Dedifferentiated amniotic fluid mesenchymal stem cell (primary cell): ENCODE results near the gene ATAD1.

Experiments
- DNase-seq: peaks from one replicate; pipeline ENCODE4 v3.0.0-alpha.2; 2016; ENCODE audit errors: extremely low spot score

ATAD1 gene

GRCh38 chr10:87715552-87716347 lies 102.3 kb downstream of the ATAD1 start:
- DNase-seq: no peak

DNA sequence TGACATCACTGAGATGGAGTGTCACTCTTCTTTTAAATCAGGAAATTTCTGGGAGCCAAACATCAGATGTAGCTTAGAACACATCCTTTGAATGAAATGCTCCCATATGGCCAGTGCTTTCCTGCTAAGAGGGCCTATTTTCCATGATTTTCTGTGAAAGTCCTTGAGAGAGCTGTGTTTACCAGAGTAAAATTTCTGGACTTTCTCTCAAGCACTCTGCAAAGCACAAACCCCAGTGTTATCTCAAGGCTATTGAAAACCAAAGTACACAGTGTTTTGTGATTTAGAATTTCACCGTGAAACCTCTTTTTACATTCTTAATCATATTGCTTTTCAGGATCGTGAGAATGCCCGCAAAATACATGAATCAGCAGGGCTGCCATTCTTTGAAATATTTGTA lies 104.3 kb downstream of the ATAD1 start:
- DNase-seq: no peak

- DNase-seq: no peak
Measured at GRCh38 chr10:87712913-87713616, 105.0 kb downstream of the ATAD1 start.

DNA sequence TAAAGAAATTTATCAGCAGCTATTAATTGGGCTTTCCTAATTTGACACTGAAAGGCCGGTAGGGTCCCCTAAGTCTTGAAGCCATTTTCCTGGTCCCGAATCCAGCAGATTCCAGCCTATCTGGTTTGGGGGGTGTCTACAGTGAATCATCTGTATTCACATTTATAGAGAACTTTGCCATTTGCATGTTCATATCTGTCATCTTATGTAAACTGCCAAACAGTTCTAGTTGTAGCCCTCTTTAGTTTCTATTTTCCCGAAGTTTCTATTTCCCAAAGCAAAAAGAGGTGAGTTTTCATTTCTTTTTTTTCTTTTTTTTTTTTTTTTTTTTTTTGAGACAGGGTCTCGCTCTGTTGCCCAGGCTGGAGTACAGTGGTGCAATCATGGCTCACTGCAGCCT lies 110.8 kb downstream of the ATAD1 start:
- DNase-seq: no peak

DNA sequence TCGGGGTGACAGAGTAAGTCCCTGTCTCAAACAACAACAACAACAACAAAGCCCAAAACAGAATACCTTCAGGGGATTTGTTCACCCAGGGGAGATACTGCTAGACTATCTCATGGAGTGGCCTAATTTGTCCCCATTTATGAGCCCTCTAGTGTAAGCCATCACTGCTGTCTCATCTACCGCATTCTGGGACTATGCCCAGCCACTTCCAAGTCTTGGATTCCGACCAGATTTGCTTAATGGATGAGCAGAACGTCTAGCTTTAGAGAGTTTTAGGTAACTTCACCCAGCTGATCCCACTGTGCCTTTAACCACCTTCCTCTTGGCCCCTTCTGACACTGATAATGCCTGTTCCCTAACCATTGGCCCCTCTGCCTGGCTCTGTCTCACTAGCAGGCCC lies 111.3 kb downstream of the ATAD1 start:
- no peak for DNase-seq

GRCh38 chr10:87705339-87705738 lies 112.7 kb downstream of the ATAD1 start:
- peak; percentile 39 for DNase-seq

- no peak for DNase-seq
Measured at GRCh38 chr10:87703771-87704170, 114.3 kb downstream of the ATAD1 start.

DNA sequence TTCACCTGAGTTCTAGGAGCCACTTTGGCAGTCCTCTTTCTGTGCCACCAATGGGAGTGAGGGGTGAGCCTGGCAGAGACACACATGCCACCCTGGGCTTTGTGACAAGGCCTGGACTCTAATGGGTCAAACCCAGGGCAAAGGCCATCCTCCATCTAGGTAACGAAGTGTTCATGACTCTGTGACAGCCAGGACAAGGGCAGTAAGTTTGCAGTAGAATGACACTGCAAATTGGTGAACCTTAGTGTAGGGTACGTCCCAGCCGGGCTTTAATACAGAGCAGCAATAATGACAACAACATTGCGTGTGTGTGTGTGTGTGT lies 115.1 kb downstream of the ATAD1 start:
- DNase-seq: no peak

DNA sequence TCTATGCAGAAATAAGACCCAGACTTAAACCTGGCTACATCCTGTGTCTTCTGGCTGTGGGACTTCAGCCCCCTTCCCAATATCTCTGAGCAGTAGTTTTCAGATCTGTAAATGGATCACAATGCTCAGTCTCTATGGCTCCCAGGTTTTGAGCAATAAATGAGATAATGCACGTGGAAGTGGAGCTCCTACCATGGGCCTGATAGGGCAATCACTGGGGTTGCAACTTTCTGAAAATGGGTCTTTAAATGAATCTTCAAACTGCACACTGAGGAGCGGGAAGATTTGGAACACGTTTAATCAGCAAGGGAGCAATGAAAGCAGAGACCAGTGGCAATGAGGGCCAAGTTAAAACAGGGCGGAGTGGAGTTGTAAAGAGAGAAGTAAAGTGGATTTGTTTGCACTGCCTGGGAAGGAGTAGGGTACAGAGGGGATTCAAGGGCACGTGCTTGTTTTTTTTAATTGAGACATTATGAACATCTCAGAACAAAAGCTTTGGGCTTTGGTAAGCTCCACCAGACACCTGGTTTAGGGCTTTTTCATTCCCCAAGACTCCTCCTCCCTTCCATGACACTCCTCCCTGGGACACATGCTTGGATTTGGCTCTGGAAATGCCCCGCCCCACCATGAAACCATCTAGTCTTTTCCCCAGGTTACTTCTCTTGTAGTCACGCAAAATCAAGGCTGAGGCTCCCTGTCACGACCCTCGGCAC lies 115.6 kb downstream of the ATAD1 start:
- no peak for DNase-seq
